Measurements from ENCODE around the gene FGF2.
"Not testable (repeated sequence)": the region's sequence is repeated elsewhere in the genome, so short reads cannot be mapped to it uniquely, and the experiment has no call there.

Gene FGF2

DNA sequence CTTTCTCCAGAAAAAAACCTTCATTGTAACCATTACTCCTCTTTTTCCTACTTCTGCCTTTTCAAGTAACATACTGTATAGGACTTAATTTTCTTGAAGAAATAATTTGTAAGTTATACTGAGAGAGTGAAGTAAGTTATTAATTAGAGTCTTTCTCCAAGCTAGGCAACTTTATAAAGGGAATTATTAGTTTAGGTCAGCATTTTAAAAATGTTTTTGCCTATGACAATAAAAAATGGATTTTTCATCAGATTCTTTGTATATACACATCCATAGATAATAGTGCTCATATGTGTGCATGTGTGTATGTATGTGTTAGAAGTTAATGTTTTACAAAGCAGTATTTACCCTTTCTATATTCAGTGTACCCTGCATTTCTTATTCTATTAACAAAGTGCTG lies 106.1 kb downstream of the FGF2 start:
- no peak for DNase-seq

DNA sequence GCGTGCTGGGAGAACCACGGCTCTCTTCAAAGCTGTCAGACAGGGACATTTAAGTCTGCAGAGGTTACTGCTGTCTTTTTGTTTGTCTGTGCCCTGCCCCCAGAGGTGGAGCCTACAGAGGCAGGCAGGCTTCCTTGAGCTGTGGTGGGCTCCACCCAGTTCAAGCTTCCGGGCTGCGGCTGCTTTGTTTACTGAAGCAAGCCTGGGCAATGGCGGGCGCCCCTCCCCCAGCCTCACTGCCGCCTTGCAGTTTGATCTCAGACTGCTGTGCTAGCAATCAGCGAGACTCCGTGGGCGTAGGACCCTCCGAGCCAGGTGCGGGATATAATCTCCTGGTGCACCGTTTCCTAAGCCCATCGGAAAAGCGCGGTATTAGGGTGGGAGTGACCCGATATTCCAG lies 118.5 kb downstream of the FGF2 start:
- not testable (repeated sequence) for DNase-seq

- no peak for DNase-seq
Measured at GRCh38 chr4:122946142-122946541, 119.5 kb downstream of the FGF2 start.
